ENCODE results near the gene P2RY2. TPM values are rescaled to one million over a fixed set of nuclear protein-coding genes. Genes with fewer than 3 reads are reported as not detected.

Gene P2RY2
- total and polyA plus RNA-seq, 2 donors (not counting 1 experiment from before 2014, with no cell fraction given), result 0.05 to 0.17 TPM

DNA sequence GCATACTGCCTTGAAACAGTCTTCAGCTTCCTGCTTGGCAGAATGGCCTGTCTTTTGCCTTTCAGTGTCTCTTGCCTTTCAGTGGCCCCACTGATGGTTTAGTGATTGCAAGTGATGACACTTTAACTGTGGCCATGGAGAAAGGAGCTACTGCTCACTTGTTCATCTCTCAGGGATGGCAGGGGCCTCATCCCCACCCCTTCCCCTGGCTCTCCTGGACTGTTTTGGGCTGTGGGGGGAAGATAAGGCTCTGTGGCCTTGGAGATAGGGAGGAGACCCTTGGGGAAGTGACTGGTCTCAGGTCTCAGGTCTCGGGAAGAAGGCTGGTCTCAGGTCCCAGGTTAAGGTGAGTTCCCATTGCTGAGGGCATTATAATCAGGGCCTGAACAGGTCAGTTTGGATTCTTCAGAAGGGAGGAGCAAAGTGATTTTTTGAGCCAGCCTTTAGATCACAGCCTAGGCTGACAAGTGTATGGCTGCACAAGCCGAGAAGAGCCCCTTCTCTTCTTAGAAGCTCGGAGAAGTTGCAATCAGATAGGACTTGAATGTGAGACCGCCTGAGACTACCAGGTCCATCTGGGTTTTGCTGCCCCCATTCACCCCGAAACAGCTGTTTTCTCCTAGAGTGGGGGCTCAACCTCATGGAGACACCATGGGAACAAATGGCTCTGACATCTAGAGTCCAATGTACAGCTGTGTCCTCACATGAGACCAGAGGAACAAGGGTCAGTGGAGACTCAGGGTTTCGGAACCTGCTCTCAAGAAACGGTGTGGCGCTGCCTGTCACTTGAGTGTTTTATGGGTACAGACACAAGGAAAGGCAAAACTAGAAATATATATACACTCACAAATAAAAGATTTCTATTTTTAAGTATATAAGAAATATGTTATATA is 15.9 kb upstream of the P2RY2 start:
- H2AFZ ChIP-seq (ENCODE audit: low read length), result no peak overlapping the region

DNA sequence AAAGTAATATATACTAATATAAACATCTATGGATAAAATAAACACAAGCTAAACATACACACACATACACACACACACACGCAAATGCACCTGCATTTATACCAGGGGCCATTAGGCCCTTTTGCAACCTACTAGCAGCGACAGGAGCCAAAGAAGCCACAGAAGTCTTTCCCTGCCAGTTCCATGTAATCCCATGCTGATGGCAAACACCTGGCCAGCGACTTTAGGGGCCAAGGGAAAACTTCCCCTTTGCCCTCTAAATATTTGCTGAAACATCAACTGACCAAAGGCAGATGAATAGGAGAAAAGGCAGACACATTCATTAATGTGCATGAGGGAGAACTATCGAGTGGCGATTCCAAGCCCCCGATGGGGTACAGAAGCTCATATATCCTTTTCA is 14.8 kb upstream of the P2RY2 start:
- Histone ChIP-seq H3K27ac (ENCODE audit: insufficient read depth, low read length) (no peak overlapping the region), H3K27me3 (ENCODE audit: control insufficient read depth, insufficient read depth, low read length) (peaks cover 3% of the 10 kb centered on the region), H2AFZ (ENCODE audit: low read length) (no peak overlapping the region), H3K4me1 (ENCODE audit: control insufficient read depth, extremely low read depth, insufficient read depth, low read length) (no peaks in the 10 kb centered on the region), H3K79me2 (ENCODE audit: control insufficient read depth, insufficient read depth, low read length) (no peaks in the 10 kb centered on the region), H3K9ac (ENCODE audit: insufficient read depth, low read length) (no peak overlapping the region), H3K4me2 (ENCODE audit: extremely low read depth, insufficient read depth, low read length) (no peak overlapping the region), H4K20me1 (ENCODE audit: control insufficient read depth, extremely low read depth, insufficient read depth, low read length) (no peaks in the 10 kb centered on the region), H3K9me3 (ENCODE audit: control insufficient read depth, insufficient read depth, low read depth, low read length) (no peaks in the 10 kb centered on the region), H3K4me3 (replicated peaks in 1 of 4; ENCODE audit: control extremely low read depth in 1 of 4, insufficient read depth in 1 of 4, low read depth in 3 of 4, low read length in 4 of 4) (no peak overlapping the region), H3K36me3 (ENCODE audit: control insufficient read depth, insufficient read depth, low read length) (no peaks in the 10 kb centered on the region)
- no peak for DNase-seq (ENCODE audit: low read depth in 2 of 2)
- TF ChIP-seq EZH2 (IDR thresholded peaks at IDR 0.05; ENCODE audit: low read length, missing control alignments), result no peak

More for the DNA sequence above, 15.9 kb upstream of the P2RY2 start:
- H3K27ac ChIP-seq (ENCODE audit: insufficient read depth, low read length), result no peak overlapping the region
- H3K9ac ChIP-seq (ENCODE audit: insufficient read depth, low read length), result no peak overlapping the region
- no peaks in the 10 kb centered on the region for H3K36me3 ChIP-seq (ENCODE audit: control insufficient read depth, insufficient read depth, low read length)
- H4K20me1 ChIP-seq (ENCODE audit: control insufficient read depth, extremely low read depth, insufficient read depth, low read length), result no peaks in the 10 kb centered on the region
- DNase-seq (ENCODE audit: low read depth in 2 of 2), result no peak
- no peak overlapping the region for H3K4me2 ChIP-seq (ENCODE audit: extremely low read depth, insufficient read depth, low read length)
- TF ChIP-seq, protein P1, sequence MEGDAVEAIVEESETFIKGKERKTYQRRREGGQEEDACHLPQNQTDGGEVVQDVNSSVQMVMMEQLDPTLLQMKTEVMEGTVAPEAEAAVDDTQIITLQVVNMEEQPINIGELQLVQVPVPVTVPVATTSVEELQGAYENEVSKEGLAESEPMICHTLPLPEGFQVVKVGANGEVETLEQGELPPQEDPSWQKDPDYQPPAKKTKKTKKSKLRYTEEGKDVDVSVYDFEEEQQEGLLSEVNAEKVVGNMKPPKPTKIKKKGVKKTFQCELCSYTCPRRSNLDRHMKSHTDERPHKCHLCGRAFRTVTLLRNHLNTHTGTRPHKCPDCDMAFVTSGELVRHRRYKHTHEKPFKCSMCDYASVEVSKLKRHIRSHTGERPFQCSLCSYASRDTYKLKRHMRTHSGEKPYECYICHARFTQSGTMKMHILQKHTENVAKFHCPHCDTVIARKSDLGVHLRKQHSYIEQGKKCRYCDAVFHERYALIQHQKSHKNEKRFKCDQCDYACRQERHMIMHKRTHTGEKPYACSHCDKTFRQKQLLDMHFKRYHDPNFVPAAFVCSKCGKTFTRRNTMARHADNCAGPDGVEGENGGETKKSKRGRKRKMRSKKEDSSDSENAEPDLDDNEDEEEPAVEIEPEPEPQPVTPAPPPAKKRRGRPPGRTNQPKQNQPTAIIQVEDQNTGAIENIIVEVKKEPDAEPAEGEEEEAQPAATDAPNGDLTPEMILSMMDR (conservative IDR thresholded peaks at IDR 0.05 in 1 of 2, IDR thresholded peaks at IDR 0.05 in 1 of 2; ENCODE audit: low read depth in 1 of 2, low read length in 2 of 2), result no peak
- no peak for TF ChIP-seq EZH2 (IDR thresholded peaks at IDR 0.05; ENCODE audit: low read length, missing control alignments)
- H3K4me3 ChIP-seq (replicated peaks in 1 of 4; ENCODE audit: control extremely low read depth in 1 of 4, insufficient read depth in 1 of 4, low read depth in 3 of 4, low read length in 4 of 4), result no peak overlapping the region
- peaks cover 3% of the 10 kb centered on the region for H3K27me3 ChIP-seq (ENCODE audit: control insufficient read depth, insufficient read depth, low read length)
- no peaks in the 10 kb centered on the region for H3K9me3 ChIP-seq (ENCODE audit: control insufficient read depth, insufficient read depth, low read depth, low read length)
- no peaks in the 10 kb centered on the region for H3K79me2 ChIP-seq (ENCODE audit: control insufficient read depth, insufficient read depth, low read length)
- H3K4me1 ChIP-seq (ENCODE audit: control insufficient read depth, extremely low read depth, insufficient read depth, low read length), result no peaks in the 10 kb centered on the region

- Histone ChIP-seq H3K9me3 (ENCODE audit: control insufficient read depth, insufficient read depth, low read depth, low read length) (no peaks in the 10 kb centered on the region), H3K9ac (ENCODE audit: insufficient read depth, low read length) (no peak overlapping the region), H3K4me2 (ENCODE audit: extremely low read depth, insufficient read depth, low read length) (no peak overlapping the region), H3K27ac (ENCODE audit: insufficient read depth, low read length) (no peak overlapping the region), H3K4me1 (ENCODE audit: control insufficient read depth, extremely low read depth, insufficient read depth, low read length) (no peaks in the 10 kb centered on the region), H3K79me2 (ENCODE audit: control insufficient read depth, insufficient read depth, low read length) (no peaks in the 10 kb centered on the region), H4K20me1 (ENCODE audit: control insufficient read depth, extremely low read depth, insufficient read depth, low read length) (no peaks in the 10 kb centered on the region), H3K36me3 (ENCODE audit: control insufficient read depth, insufficient read depth, low read length) (no peaks in the 10 kb centered on the region), H2AFZ (ENCODE audit: low read length) (no peak overlapping the region), H3K27me3 (ENCODE audit: control insufficient read depth, insufficient read depth, low read length) (peaks cover 3% of the 10 kb centered on the region), H3K4me3 (replicated peaks in 1 of 4; ENCODE audit: control extremely low read depth in 1 of 4, insufficient read depth in 1 of 4, low read depth in 3 of 4, low read length in 4 of 4) (no peak overlapping the region)
- TF ChIP-seq, protein P1 (conservative IDR thresholded peaks at IDR 0.05 in 1 of 2, IDR thresholded peaks at IDR 0.05 in 1 of 2; ENCODE audit: low read depth in 1 of 2, low read length in 2 of 2), result no peak
- no peak for TF ChIP-seq EZH2 (IDR thresholded peaks at IDR 0.05; ENCODE audit: low read length, missing control alignments)
- DNase-seq (ENCODE audit: low read depth in 2 of 2), result no peak
These were observed 14.3 kb upstream of the P2RY2 start for GRCh38 chr11:73203790-73204189.
